OCI-LY3 (cell line): ENCODE measurements around the gene ZNF57.
"Not testable (repeated sequence)": the region's sequence is repeated elsewhere in the genome, so short reads cannot be mapped to it uniquely, and the experiment has no call there.

ENCODE experiments used
- H2AFZ ChIP-seq: fragments of 200-600, 300-600 bp; shearing (Covaris generic); 2 replicates; pipeline ENCODE4 v1.6.0; 2014; ENCODE audit warnings: antibody characterized with exemption, low read depth, low read length
- H3K27ac ChIP-seq: fragments of 200-600, 300-600 bp; sonication (generic); 2 replicates; pipeline ENCODE4 v1.5.1; 2014; ENCODE audit warnings: mild to moderate bottlenecking, low read length, moderate library complexity, mixed read lengths
- H3K27me3 ChIP-seq: fragments of 200-600, 300-600 bp; sonication (generic); 2 replicates; pipeline ENCODE4 v1.6.1; 2014; ENCODE audit warnings: low read depth, low read length, mixed read lengths
- H3K36me3 ChIP-seq: fragments of 200-600, 300-600 bp; sonication (generic); replicated peaks from 2 replicates; pipeline ENCODE3; 2014; ENCODE audit warnings: low read depth, low read length, mixed read lengths
- H3K4me1 ChIP-seq: fragments of 300-600, 200-600 bp; sonication (generic); 2 replicates; pipeline ENCODE4 v1.6.1; 2014; ENCODE audit warnings: low read length, mixed read lengths
- H3K4me2 ChIP-seq: fragments of 200-600, 300-600 bp; sonication (generic); 2 replicates; pipeline ENCODE4 v1.6.1; 2014; ENCODE audit warnings: low read length, mixed read lengths
- H3K4me3 ChIP-seq: fragments of 300-600, 200-600 bp; sonication (generic); 2 replicates; pipeline ENCODE4 v1.5.1; 2014; ENCODE audit warnings: antibody characterized with exemption, mild to moderate bottlenecking, low read length, moderate library complexity
- H3K79me2 ChIP-seq: fragments of 300-600, 200-600 bp; shearing (Covaris generic); 2 replicates; pipeline ENCODE4 v1.6.1; 2014; ENCODE audit warnings: mild to moderate bottlenecking, low read length, mixed read lengths
- H3K9ac ChIP-seq: fragments of 300-600, 200-600 bp; shearing (Covaris generic); 2 replicates; pipeline ENCODE4 v1.6.0; 2014; ENCODE audit warnings: mild to moderate bottlenecking, low read length, moderate library complexity
- H3K9me3 ChIP-seq: fragments of 200-600, 300-600 bp; shearing (Covaris generic); 2 replicates; pipeline ENCODE4 v1.6.1; 2014; ENCODE audit warnings: low read length, mixed read lengths; ENCODE audit not compliant: insufficient read depth
- H4K20me1 ChIP-seq: fragments of 200-600, 300-600 bp; sonication (generic); 2 replicates; pipeline ENCODE4 v1.6.1; 2016; ENCODE audit warnings: low read length, mixed read lengths; ENCODE audit not compliant: insufficient read depth
- CTCF ChIP-seq: fragments of 200-600, 300-600 bp; sonication (generic); IDR thresholded peaks from 2 replicates; pipeline ENCODE4 v1.5.1; 2014; ENCODE audit warnings: antibody characterized with exemption, low read length, low read depth
- EZH2phosphoT487 ChIP-seq: fragments of 200-600 bp; shearing (Covaris generic); IDR thresholded peaks from 2 replicates; pipeline ENCODE4 v1.6.1; 2018; ENCODE audit warnings: antibody characterized with exemption, mixed run types, low read depth

ZNF57 gene

GRCh38 chr19:2963122-2963521 is 62.4 kb downstream of the ZNF57 start:
- Histone ChIP-seq H2AFZ (no peak overlapping the region), H3K4me2 (no peak overlapping the region), H3K4me1 (no peaks in the 10 kb centered on the region), H3K4me3 (no peak overlapping the region), H4K20me1 (no peaks in the 10 kb centered on the region), H3K9ac (no peak overlapping the region), H3K9me3 (no peaks in the 10 kb centered on the region), H3K79me2 (no peaks in the 10 kb centered on the region), H3K27me3 (no peaks in the 10 kb centered on the region), H3K27ac (no peak overlapping the region), H3K36me3 (no peaks in the 10 kb centered on the region)
- TF ChIP-seq EZH2phosphoT487 (no peak), CTCF (no peak)

GRCh38 chr19:2963631-2964030 is 62.9 kb downstream of the ZNF57 start:
- not testable (repeated sequence) for H3K79me2 ChIP-seq, H3K27me3 ChIP-seq, H2AFZ ChIP-seq, H3K9me3 ChIP-seq, H3K36me3 ChIP-seq, H4K20me1 ChIP-seq, H3K4me1 ChIP-seq, H3K27ac ChIP-seq, H3K4me2 ChIP-seq, H3K4me3 ChIP-seq, H3K9ac ChIP-seq

- no peak overlapping the region for H3K27ac ChIP-seq
- H3K4me3 ChIP-seq, result no peak overlapping the region
- no peaks in the 10 kb centered on the region for H3K9me3 ChIP-seq
- no peaks in the 10 kb centered on the region for H3K27me3 ChIP-seq
- no peak overlapping the region for H3K9ac ChIP-seq
- no peaks in the 10 kb centered on the region for H3K36me3 ChIP-seq
- no peak overlapping the region for H2AFZ ChIP-seq
- H4K20me1 ChIP-seq, result no peaks in the 10 kb centered on the region
- no peaks in the 10 kb centered on the region for H3K4me1 ChIP-seq
- H3K4me2 ChIP-seq, result no peak overlapping the region
- H3K79me2 ChIP-seq, result no peaks in the 10 kb centered on the region
- no peak for TF ChIP-seq CTCF
- TF ChIP-seq EZH2phosphoT487, result no peak
Observed at GRCh38 chr19:2964874-2965273, 64.1 kb downstream of the ZNF57 start.

- no peaks in the 10 kb centered on the region for H3K79me2 ChIP-seq
- no peak overlapping the region for H2AFZ ChIP-seq
- H3K4me3 ChIP-seq, result no peak overlapping the region
- no peak for TF ChIP-seq EZH2phosphoT487
- no peak for TF ChIP-seq CTCF
- no peaks in the 10 kb centered on the region for H3K36me3 ChIP-seq
- H3K4me1 ChIP-seq, result no peaks in the 10 kb centered on the region
- no peak overlapping the region for H3K4me2 ChIP-seq
- no peaks in the 10 kb centered on the region for H4K20me1 ChIP-seq
- H3K27ac ChIP-seq, result no peak overlapping the region
- no peak overlapping the region for H3K9ac ChIP-seq
- H3K9me3 ChIP-seq, result no peaks in the 10 kb centered on the region
- H3K27me3 ChIP-seq, result no peaks in the 10 kb centered on the region
Observed at GRCh38 chr19:2967972-2968371, 67.2 kb downstream of the ZNF57 start.
